Activated CD4-positive, alpha-beta memory T cell treated with anti-CD3 and anti-CD28 coated beads for 36 hours (primary cell): ENCODE measurements around the gene CCNF. TPM values are rescaled to one million over a fixed set of nuclear protein-coding genes. Genes with fewer than 3 reads are reported as not detected.
A peak's percentile ranks its signal among the peaks of the same experiment; 100 is the strongest.

ENCODE experiments used
- CTCF ChIA-PET: fragments of 350-600 bp; sonication (Branson Sonifier 250); formaldehyde crosslinking; loops from one replicate; lab custom pipeline; 2021; ENCODE audit warnings: antibody characterized with exemption, inconsistent platforms; lab: Charles Lee
- POLR2A ChIA-PET: fragments of 350-600 bp; sonication (Branson Sonifier 250); formaldehyde crosslinking; loops from one replicate; lab custom pipeline; 2021; ENCODE audit warnings: antibody characterized with exemption; lab: Charles Lee
- DNase-seq: peaks from one replicate; pipeline ENCODE4 v3.0.0-alpha.2; 2020
- H3K27ac Mint-ChIP-seq: one replicate; pipeline ENCODE4 v1.8.0; 2021; ENCODE audit warnings: mixed read lengths
- H3K27me3 Mint-ChIP-seq: one replicate; pipeline ENCODE4 v1.8.0; 2021; ENCODE audit warnings: mixed read lengths
- H3K36me3 Mint-ChIP-seq: one replicate; pipeline ENCODE4 v1.8.0; 2021; ENCODE audit warnings: mixed read lengths
- H3K4me1 Mint-ChIP-seq: one replicate; pipeline ENCODE4 v1.8.0; 2021; ENCODE audit warnings: low read depth, mixed read lengths
- H3K4me3 Mint-ChIP-seq: one replicate; pipeline ENCODE4 v1.8.0; 2021; ENCODE audit warnings: mild to moderate bottlenecking, mixed read lengths
- H3K9me3 Mint-ChIP-seq: one replicate; pipeline ENCODE4 v1.8.0; 2021; ENCODE audit warnings: mixed read lengths
- intact Hi-C: fragments of 100-400 bp; cut with micrococcal nuclease; formaldehyde crosslinking; loops from one replicate; pipeline ENCODE4 v1.15.1; 2023
- total RNA-seq, 2 experiments: library from RNA; stranded (reverse); gene quantifications; one replicate each; pipeline ENCODE4 v1.2.3, GENCODE V29; 2021

The CCNF gene
- total RNA-seq, 2 experiments from 2014 or later: 53.5 to 54.7 TPM

- H3K4me1 Mint-ChIP-seq: peaks cover 6% of the 10 kb centered on the region
- H3K27me3 Mint-ChIP-seq: no peaks in the 10 kb centered on the region
- intact Hi-C loops: no loop called here
- no peak overlapping the region for H3K4me3 Mint-ChIP-seq
- ChIA-PET CTCF (no interaction called here), POLR2A (no interaction called here)
- H3K9me3 Mint-ChIP-seq: no peaks in the 10 kb centered on the region
- no peak for DNase-seq
- no peaks in the 10 kb centered on the region for H3K36me3 Mint-ChIP-seq
- H3K27ac Mint-ChIP-seq: no peak overlapping the region
These were observed 9.2 kb upstream of the CCNF start for GRCh38 chr16:2420035-2420434.

- peaks cover 6% of the 10 kb centered on the region for H3K4me1 Mint-ChIP-seq
- ChIA-PET CTCF (interaction anchor here (0.7 to 1.8 kb wide), 5 partner anchors 8 to 82 kb away, joined by 3 to 6 read pairs (median 5); partner anchors contain the start of genes ABCA3 and CCNF), POLR2A (no interaction called here)
- H3K27ac Mint-ChIP-seq: no peak overlapping the region
- no peak overlapping the region for H3K4me3 Mint-ChIP-seq
- H3K9me3 Mint-ChIP-seq: no peaks in the 10 kb centered on the region
- intact Hi-C loops: no loop called here
- no peaks in the 10 kb centered on the region for H3K27me3 Mint-ChIP-seq
- no peaks in the 10 kb centered on the region for H3K36me3 Mint-ChIP-seq
- no peak for DNase-seq
These were observed 7.0 kb upstream of the CCNF start for GRCh38 chr16:2422123-2422867.

- Mint-ChIP-seq H3K4me1 (peaks cover 11% of the 10 kb centered on the region), H3K9me3 (no peaks in the 10 kb centered on the region), H3K36me3 (no peaks in the 10 kb centered on the region), H3K27ac (no peak overlapping the region), H3K27me3 (no peaks in the 10 kb centered on the region), H3K4me3 (no peak overlapping the region)
- POLR2A ChIA-PET: no interaction called here
- no peak for DNase-seq
- CTCF ChIA-PET: interaction anchor here (1.8 kb wide), 1 partner anchor 84 kb away, joined by 6 read pairs; the partner anchor contains the start of gene ABCA3
- intact Hi-C loops: loop anchor here (5.0 kb wide), 1 partner anchor 48 kb away; the partner anchor contains the start of gene NTN3
These were observed 4.9 kb upstream of the CCNF start for GRCh38 chr16:2424061-2425007.

- no peaks in the 10 kb centered on the region for H3K27me3 Mint-ChIP-seq
- ChIA-PET POLR2A (no interaction called here), CTCF (no interaction called here)
- no peaks in the 10 kb centered on the region for H3K9me3 Mint-ChIP-seq
- H3K4me3 Mint-ChIP-seq: no peak overlapping the region
- intact Hi-C loops: loop anchor here (5.0 kb wide), 1 partner anchor 47 kb away; the partner anchor contains the start of gene NTN3
- peaks cover 14% of the 10 kb centered on the region for H3K4me1 Mint-ChIP-seq
- H3K36me3 Mint-ChIP-seq: peaks cover 3% of the 10 kb centered on the region
- H3K27ac Mint-ChIP-seq: no peak overlapping the region
- DNase-seq: no peak
These were observed 4.2 kb upstream of the CCNF start for GRCh38 chr16:2425008-2425518.

- no peaks in the 10 kb centered on the region for H3K27me3 Mint-ChIP-seq
- DNase-seq: no peak
- no peaks in the 10 kb centered on the region for H3K9me3 Mint-ChIP-seq
- POLR2A ChIA-PET: no interaction called here
- peaks cover 10% of the 10 kb centered on the region for H3K36me3 Mint-ChIP-seq
- no peak overlapping the region for H3K4me3 Mint-ChIP-seq
- H3K4me1 Mint-ChIP-seq: peaks cover 22% of the 10 kb centered on the region
- no peak overlapping the region for H3K27ac Mint-ChIP-seq
- CTCF ChIA-PET: no interaction called here
- intact Hi-C loops: loop anchor here (5.0 kb wide), 1 partner anchor 46 kb away; the partner anchor contains the start of gene NTN3
These were observed 3.3 kb upstream of the CCNF start for GRCh38 chr16:2425825-2426430.

GRCh38 chr16:2426941-2427361 lies 2.3 kb upstream of the CCNF start:
- POLR2A ChIA-PET: no interaction called here
- Mint-ChIP-seq H3K9me3 (no peaks in the 10 kb centered on the region), H3K36me3 (peaks cover 13% of the 10 kb centered on the region)

GRCh38 chr16:2427526-2427925 lies 1.7 kb upstream of the CCNF start:
- ChIA-PET POLR2A (no interaction called here), CTCF (interaction anchor here (0.9 to 1.3 kb wide), 2 partner anchors 12 to 32 kb away, joined by 3 read pairs; partner anchors contain the start of gene TEDC2)
- no peak overlapping the region for H3K27ac Mint-ChIP-seq
- DNase-seq: no peak
- H3K9me3 Mint-ChIP-seq: no peaks in the 10 kb centered on the region
- peaks cover 20% of the 10 kb centered on the region for H3K4me1 Mint-ChIP-seq
- intact Hi-C loops: loop anchor here (5.0 kb wide), 1 partner anchor 45 kb away; the partner anchor contains the start of gene NTN3
- peak overlapping the region; percentile 50 for H3K4me3 Mint-ChIP-seq
- H3K27me3 Mint-ChIP-seq: no peaks in the 10 kb centered on the region
- peaks cover 16% of the 10 kb centered on the region for H3K36me3 Mint-ChIP-seq

More at GRCh38 chr16:2426941-2427361, 2.3 kb upstream of the CCNF start:
- H3K4me1 Mint-ChIP-seq: peaks cover 24% of the 10 kb centered on the region
- no peaks in the 10 kb centered on the region for H3K27me3 Mint-ChIP-seq
- intact Hi-C loops: loop anchor here (5.0 kb wide), 1 partner anchor 45 kb away; the partner anchor contains the start of gene NTN3
- no peak overlapping the region for H3K27ac Mint-ChIP-seq
- DNase-seq: no peak
- CTCF ChIA-PET: interaction anchor here (0.9 to 1.3 kb wide), 2 partner anchors 13 to 33 kb away, joined by 3 read pairs; partner anchors contain the start of gene TEDC2
- no peak overlapping the region for H3K4me3 Mint-ChIP-seq

- Mint-ChIP-seq H3K9me3 (no peaks in the 10 kb centered on the region), H3K27me3 (no peaks in the 10 kb centered on the region), H3K4me1 (peaks cover 19% of the 10 kb centered on the region), H3K4me3 (peak overlapping the region; percentile 84), H3K36me3 (peaks cover 23% of the 10 kb centered on the region), H3K27ac (peak overlapping the region; percentile 69)
- intact Hi-C loops: loop anchor here (2.0 to 5.0 kb wide), 4 partner anchors 44 to 465 kb away; partner anchors contain the start of genes ABCA3, NTN3 and RNPS1
- ChIA-PET POLR2A (interaction anchor here (0.7 to 1.1 kb wide), 3 partner anchors 9 to 46 kb away, joined by 3 to 5 read pairs (median 4); partner anchors contain the start of gene TBC1D24), CTCF (interaction anchor here (1.3 kb wide), 1 partner anchor 31 kb away, joined by 3 read pairs; the partner anchor contains the start of gene TEDC2)
- peak; percentile 47 for DNase-seq
These were observed 1.0 kb upstream of the CCNF start for GRCh38 chr16:2428051-2428783.

GRCh38 chr16:2428784-2429033 lies 538 bp upstream of the CCNF start:
- H3K36me3 Mint-ChIP-seq: peaks cover 26% of the 10 kb centered on the region
- intact Hi-C loops: loop anchor here (2.0 to 5.0 kb wide), 4 partner anchors 44 to 466 kb away; partner anchors contain the start of genes ABCA3, NTN3 and RNPS1
- no peaks in the 10 kb centered on the region for H3K27me3 Mint-ChIP-seq
- ChIA-PET CTCF (no interaction called here), POLR2A (interaction anchor here (0.7 to 1.1 kb wide), 3 partner anchors 9 to 46 kb away, joined by 3 to 5 read pairs (median 4); partner anchors contain the start of gene TBC1D24)
- no peaks in the 10 kb centered on the region for H3K9me3 Mint-ChIP-seq
- no peak for DNase-seq
- peak overlapping the region; percentile 84 for H3K4me3 Mint-ChIP-seq
- H3K27ac Mint-ChIP-seq: peak overlapping the region; percentile 69
- H3K4me1 Mint-ChIP-seq: peaks cover 18% of the 10 kb centered on the region

- Mint-ChIP-seq H3K27ac (no peak overlapping the region), H3K36me3 (peaks cover 31% of the 10 kb centered on the region), H3K9me3 (no peaks in the 10 kb centered on the region), H3K4me1 (peaks cover 18% of the 10 kb centered on the region), H3K4me3 (peak overlapping the region; percentile 92), H3K27me3 (no peaks in the 10 kb centered on the region)
- POLR2A ChIA-PET: interaction anchor here (1.0 to 1.3 kb wide), 2 partner anchors 11 to 29 kb away, joined by 3 to 4 read pairs; partner anchors contain the start of gene TEDC2
- no peak for DNase-seq
- intact Hi-C loops: loop anchor here (2.0 to 5.0 kb wide), 4 partner anchors 42 to 467 kb away; partner anchors contain the start of genes ABCA3, NTN3 and RNPS1
- CTCF ChIA-PET: interaction anchor here (0.7 to 2.1 kb wide), 7 partner anchors 9 to 710 kb away, joined by 3 to 9 read pairs (median 7); partner anchors contain the start of genes ABCA3 and AMDHD2
These were observed 770 bp downstream of the CCNF start for GRCh38 chr16:2429771-2430663.
